HG03060 (cell line): Measurements from ENCODE around the gene ZYG11B.
"Not testable (repeated sequence)": the region's sequence is repeated elsewhere in the genome, so short reads cannot be mapped to it uniquely, and the experiment has no call there.

Experiments used
- ATAC-seq: cut with Tn5 transposase; IDR thresholded peaks from one replicate; pipeline ENCODE4 v1.9.1; 2021; ENCODE audit warnings: low read depth, moderate number of reproducible peaks; ENCODE audit not compliant: unreplicated experiment

The ZYG11B gene

DNA sequence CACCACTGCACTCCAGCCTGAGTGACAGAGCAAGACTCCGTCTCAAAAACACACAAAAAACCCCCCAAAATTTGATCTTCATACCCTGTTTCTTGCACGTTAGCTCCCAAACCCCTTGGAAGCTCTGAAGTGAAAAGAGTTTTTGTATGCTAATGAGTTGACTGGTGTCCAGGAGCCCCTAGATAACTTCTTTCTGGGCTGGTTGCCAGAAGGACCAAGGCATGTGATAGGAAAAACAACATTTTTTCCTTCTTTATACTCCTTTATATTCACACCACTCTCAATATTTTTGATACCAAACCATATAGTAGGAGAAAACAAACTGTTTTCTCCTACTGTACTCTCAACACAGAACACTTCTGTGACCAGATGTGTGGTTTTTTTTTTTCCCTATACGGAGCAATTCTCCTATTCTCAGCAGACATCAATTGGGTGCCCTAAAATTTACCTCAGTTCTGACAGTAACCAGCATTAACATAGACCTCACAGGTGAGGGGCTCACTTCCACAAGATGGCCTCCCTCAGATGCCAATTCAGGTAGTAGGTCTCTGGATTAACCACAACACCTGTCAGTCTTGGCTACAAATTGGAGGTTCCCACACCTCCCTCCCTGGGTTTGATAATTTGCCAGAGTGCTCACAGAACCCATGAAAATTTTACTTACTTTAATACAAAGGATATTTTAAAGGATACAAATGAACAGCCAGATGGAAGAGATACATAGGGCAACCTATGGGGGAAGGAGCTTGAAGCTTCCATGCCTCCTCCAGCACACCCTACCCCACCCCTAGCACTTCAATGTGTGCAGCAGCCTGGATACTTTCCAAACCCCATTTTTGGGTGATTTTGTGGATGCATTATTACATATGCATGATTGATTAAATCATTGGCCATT is 25.6 kb downstream of the ZYG11B start:
- ATAC-seq: no peak

- no peak for ATAC-seq
Observed at GRCh38 chr1:52752484-52752826, 26.2 kb downstream of the ZYG11B start.

- no peak for ATAC-seq
Observed at GRCh38 chr1:52753169-52753568, 26.9 kb downstream of the ZYG11B start.

- no peak for ATAC-seq
Observed at GRCh38 chr1:52756020-52756419, 29.8 kb downstream of the ZYG11B start.

- ATAC-seq: no peak
Observed at GRCh38 chr1:52759908-52760307, 33.7 kb downstream of the ZYG11B start.

DNA sequence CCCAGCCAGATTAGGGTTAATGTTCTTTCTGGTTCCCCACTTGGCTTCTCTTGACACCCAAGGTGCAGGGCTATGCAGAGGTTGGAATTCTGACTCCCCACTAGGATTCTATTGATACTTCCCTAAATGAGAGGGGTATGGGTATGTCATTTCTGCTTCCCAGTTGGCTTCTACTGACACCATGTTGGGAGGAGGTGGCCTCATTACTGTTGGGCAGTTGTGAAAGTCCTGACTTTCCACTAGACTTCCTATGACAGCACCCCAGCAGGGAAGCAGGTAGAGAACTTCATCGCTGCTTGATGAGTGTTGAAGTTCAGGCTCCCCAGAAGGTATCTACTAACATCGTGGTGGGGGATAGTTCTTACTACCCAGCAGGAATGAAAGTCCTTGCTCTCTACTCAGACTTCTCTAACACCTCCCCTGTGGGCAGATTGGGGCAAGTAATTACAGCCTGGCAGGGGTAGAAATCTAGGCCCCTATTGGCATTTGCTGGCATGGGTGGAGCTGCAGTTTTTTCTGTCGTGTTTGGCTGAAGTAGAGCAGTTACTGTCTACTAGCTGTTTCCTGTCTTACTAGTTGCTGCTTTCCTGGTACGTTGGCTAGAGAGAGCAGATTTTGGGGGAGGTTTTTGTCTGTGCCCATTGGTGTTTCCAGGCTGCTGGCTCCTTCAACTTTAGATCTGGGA is 41.5 kb downstream of the ZYG11B start:
- no peak for ATAC-seq

DNA sequence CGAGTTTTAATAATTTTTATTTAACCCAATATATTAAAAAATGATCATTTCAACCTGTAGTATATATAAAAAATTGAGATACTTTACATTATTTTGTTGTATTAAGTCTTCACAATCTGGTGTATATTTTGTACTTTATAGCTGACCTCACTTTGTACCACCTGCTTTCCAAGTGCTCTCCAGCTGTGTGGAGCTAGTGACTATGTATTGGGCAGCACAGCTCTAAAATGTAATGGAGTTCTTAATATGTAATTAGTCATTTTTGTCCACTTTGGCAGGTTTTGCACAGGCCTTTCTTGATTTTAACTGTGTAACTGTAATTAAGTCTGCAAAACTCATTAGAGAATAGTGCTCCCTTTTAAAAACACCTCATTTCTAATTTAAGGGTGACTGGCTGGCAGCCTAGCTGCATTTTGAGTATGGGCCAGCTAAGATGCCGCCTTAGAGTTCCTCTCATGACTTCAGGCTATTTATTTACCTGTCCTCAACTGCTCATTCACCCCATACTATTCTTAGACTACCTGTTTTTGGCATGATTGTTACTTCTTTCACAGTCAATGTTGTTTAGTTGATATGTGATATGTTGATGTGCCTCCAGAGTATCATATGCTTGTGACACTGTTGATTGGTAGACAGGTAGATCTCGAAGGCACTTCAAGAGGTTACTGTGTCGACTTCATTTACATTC is 43.2 kb downstream of the ZYG11B start:
- ATAC-seq: no peak

DNA sequence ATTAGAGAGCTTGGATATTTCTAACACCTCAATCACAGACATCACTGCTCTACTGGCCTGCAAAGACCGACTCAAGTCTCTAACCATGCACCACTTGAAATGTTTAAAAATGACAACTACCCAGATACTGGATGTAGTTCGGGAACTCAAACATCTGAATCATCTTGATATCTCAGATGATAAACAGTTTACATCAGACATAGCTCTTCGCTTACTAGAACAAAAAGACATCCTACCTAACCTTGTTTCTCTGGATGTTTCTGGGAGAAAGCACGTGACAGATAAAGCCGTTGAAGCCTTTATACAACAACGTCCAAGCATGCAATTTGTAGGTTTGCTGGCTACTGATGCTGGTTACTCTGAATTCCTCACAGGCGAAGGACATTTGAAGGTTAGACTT is 45.1 kb downstream of the ZYG11B start:
- no peak for ATAC-seq

DNA sequence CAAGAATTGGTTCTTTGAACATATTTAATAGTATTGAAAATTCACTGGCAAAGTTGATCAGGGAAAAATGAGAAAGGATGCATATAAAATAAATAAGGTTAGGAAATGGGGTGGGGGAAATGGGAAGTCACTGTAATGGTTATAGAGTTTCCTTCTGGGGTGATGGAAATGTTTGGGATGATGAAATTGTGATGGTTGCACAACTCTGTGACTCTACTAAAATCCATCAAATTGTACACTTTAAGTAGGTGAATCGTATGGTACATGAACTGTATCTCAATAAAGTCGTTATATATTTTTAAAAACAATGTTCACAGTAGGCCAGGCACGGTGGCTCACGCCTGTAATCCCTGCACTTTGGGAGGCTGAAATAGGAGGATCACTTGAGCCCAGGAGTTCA is 59.9 kb downstream of the ZYG11B start:
- ATAC-seq: no peak

GRCh38 chr1:52790429-52790828 is 64.2 kb downstream of the ZYG11B start:
- not testable (repeated sequence) for ATAC-seq

DNA sequence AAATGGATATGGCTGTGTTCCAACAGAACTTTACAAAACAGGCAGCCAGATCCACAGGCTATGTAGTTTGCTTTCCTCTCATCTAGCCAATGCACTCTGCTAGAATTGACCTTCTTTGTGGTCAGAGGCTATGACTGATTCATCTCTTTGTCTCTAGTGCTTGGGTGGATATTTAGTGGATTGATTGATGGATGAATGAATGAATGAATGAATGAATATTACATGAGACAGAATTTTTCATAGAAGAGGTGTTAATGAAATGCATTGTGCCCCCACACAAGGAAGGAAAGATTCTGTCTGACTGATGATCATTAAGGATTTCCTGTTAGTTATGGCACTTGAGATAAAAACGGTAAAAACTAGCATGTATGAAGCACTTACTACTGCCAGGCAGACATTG is 65.8 kb downstream of the ZYG11B start:
- ATAC-seq: no peak

GRCh38 chr1:52793717-52794116 is 67.5 kb downstream of the ZYG11B start:
- ATAC-seq: not testable (repeated sequence)

DNA sequence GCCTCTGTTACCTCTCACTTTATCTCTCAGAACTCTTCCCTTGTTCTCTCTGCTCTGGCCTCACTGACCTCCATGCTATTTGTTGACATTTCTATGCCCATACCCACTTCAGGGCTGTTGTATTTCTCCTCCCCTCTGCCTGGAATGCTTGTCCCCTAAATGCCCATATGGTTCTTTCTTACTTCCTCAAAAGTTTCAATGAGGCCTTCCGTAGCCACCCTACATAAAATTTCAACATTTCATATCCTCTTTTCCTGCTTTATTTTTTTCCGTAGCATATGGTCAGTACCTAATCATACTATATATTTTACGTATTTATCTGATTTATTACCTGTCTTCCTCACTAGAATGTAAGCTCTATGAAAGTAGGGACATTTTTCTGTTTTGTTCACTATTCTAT is 69.2 kb downstream of the ZYG11B start:
- ATAC-seq: no peak

DNA sequence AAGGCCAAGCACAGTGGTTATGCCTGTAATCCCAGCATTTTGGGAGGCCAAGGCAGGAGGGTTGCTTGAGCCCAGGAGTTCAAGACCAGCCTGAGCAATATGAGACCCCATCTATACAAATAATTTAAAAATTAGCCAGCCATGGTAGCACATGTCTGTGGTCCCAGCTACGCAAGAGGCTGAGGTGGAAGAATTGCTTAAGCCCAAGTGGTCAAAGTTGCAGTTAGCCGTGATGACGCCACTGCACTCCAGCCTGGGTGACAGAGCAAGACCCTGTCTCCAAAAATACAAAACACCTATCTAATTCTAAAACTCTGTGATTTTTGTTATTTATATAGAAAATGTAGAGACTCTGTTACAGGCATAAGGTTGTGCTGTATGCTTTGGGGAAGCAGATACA is 72.1 kb downstream of the ZYG11B start:
- ATAC-seq: no peak

- no peak for ATAC-seq
Observed at GRCh38 chr1:52801011-52801410, 74.8 kb downstream of the ZYG11B start.

DNA sequence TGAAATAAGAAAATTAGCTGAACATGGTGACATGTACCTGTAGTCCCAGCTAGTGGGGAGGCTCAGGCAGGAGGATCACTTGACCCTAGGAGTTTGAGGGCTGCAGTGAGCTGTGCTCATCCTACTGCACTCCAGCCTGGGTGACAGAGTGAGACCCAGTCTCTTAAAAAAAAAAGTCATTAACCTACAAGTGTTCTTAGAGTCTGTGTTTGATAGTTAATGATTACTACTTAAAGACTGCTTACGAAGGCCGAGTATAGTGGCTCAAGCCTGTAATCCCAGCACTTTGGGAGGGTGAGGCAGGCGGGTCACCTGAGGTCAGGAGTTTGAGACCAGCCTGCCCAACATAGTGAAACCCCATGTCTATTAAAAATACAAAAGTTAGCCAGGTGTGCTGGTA is 77.8 kb downstream of the ZYG11B start:
- ATAC-seq: not testable (repeated sequence)

DNA sequence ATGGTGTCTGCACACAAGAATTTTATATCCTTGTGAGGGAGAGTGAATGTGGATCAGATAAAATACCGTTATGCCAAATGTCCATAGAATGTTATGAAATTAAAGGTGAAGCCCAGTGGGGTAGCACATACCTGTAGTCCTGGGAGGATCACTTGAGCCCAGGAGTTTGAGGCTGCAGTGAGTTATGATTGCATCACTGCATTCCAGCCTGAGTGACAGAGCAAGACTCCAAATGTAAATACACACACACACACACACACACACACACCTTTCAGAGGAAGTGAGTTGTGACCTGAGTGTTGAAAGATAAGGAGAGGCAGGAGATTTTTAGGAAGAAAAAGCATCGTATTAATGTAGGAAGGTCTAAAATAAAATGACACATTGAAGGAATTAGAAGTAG is 88.2 kb downstream of the ZYG11B start:
- no peak for ATAC-seq

DNA sequence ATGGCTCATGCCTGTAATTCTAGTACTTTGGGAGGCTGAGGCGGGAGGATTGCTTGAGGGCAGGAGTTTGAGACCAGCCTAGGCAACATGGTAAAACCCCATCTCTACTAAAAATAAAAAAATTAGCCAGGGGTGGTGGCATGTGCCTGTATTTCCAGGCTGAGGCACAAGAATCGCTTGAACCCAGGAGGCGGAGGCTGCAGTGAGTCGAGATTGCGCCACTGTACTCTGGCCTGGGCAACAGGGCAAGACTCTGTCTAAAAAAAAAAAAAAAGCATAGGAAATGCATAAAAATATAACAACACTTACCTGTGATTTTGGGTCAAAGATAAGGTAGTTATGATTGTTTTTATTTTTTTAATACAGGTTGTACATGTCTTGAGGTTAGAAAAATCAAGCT is 94.6 kb downstream of the ZYG11B start:
- ATAC-seq: not testable (repeated sequence)

DNA sequence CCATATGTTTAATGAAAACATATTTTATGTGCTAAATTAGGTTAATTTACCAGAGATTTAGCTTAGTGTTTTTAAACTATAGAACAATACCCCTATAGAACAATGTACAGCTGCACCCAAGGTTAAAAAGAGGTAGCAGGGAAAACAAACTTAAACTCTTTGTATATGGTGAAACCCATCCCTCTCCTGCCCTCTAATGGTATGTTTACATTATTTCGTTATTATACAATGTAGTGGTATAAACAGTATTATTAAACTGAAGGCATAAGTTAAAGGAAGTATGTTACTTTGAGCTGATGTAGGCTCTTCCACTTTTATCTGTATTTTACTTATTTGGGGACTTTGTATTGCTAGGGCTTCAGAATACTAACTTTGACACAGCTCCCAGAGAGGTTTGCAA is 99.6 kb downstream of the ZYG11B start:
- ATAC-seq: no peak

DNA sequence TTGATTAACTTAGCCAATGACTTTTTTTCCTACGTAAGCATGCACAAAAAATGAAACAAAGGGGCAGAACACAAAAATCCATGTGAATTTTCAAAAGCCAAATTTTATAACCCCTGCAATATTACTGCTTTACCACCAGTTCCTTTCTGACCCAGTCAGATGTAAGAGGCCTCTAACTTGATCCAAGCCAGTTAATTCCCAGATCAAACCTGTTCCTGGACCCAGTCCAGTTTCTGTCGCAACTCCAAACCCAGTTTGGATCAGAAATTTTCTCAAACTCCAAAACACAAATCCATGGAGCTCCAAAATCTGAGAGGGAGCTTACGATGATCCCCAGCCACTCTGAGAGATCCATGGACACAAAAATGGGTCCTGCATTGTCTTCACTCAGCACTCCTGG is 108.5 kb downstream of the ZYG11B start:
- no peak for ATAC-seq

DNA sequence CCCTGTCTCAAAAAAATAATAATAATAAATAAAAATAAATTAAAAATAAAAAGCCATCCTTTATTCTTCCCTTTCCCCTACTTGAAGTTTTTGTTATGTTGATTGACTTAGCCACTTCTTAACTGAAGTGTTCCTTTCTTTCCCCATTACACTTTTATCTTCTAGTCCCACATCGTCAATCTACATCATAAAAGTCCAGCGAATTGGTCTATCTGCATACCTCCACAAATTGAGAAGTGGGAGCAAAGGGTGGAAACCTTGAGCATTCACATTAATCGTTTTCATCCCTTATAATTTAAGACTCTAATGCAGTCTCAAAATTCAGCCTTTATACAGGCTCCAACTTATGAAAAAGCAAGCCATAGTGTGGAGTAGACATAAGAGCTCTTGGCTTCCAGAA is 109.8 kb downstream of the ZYG11B start:
- no peak for ATAC-seq
